ENCODE results near the gene PTPRM.

DNA sequence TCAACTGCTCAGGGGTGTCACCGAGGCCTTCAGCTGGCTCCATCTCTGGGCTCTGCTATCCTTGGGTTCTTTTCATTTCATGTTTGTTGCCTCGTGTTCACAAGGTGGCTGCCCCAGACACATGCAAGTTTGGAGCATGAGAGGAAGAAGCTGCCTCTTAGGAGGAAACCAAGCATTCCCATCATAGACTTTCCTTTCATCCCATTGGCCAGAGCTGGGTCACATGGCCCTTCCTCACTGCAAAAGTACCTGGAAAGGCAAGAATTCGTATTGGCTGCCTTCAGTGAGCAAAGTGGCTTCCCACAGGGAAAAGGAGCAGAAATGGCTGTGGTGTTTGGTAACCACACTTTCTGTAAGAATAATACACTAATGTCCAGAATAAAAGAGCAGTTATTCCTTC is 886.4 kb downstream of the PTPRM start:
- TF ChIP-seq, protein P1, sequence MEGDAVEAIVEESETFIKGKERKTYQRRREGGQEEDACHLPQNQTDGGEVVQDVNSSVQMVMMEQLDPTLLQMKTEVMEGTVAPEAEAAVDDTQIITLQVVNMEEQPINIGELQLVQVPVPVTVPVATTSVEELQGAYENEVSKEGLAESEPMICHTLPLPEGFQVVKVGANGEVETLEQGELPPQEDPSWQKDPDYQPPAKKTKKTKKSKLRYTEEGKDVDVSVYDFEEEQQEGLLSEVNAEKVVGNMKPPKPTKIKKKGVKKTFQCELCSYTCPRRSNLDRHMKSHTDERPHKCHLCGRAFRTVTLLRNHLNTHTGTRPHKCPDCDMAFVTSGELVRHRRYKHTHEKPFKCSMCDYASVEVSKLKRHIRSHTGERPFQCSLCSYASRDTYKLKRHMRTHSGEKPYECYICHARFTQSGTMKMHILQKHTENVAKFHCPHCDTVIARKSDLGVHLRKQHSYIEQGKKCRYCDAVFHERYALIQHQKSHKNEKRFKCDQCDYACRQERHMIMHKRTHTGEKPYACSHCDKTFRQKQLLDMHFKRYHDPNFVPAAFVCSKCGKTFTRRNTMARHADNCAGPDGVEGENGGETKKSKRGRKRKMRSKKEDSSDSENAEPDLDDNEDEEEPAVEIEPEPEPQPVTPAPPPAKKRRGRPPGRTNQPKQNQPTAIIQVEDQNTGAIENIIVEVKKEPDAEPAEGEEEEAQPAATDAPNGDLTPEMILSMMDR (optimal IDR thresholded peaks at IDR 0.05 in 1 of 3, IDR thresholded peaks at IDR 0.05 in 1 of 3, conservative IDR thresholded peaks at IDR 0.05 in 1 of 3; ENCODE audit: extremely low read depth in 1 of 3, insufficient read depth in 2 of 3, low read length in 3 of 3) = no peak
- no peak for TF ChIP-seq EZH2 (IDR thresholded peaks at IDR 0.05; ENCODE audit: low read length)
